Fibroblast of mammary gland (primary cell): Measurements from ENCODE around the gene SULT1C3.
A peak's percentile ranks its signal among the peaks of the same experiment; 100 is the strongest.

Source experiments
- DNase-seq: peaks from one replicate; pipeline ENCODE4 v3.0.0-alpha.2; 2010; ENCODE audit warnings: low read depth
- H3K4me3 ChIP-seq: 2 replicates; pipeline ENCODE4 v1.5.1; 2011; ENCODE audit warnings: low read depth, mild to moderate bottlenecking, low read length, moderate library complexity; ENCODE audit not compliant: control insufficient read depth
- TF ChIP-seq, protein P1 (sequence below): conservative IDR thresholded peaks from 2 replicates; pipeline ENCODE4 v1.5.1; 2011; ENCODE audit warnings: low read depth, low read length, inconsistent platforms; ENCODE audit not compliant: control insufficient read depth, insufficient read depth

The SULT1C3 gene

DNA sequence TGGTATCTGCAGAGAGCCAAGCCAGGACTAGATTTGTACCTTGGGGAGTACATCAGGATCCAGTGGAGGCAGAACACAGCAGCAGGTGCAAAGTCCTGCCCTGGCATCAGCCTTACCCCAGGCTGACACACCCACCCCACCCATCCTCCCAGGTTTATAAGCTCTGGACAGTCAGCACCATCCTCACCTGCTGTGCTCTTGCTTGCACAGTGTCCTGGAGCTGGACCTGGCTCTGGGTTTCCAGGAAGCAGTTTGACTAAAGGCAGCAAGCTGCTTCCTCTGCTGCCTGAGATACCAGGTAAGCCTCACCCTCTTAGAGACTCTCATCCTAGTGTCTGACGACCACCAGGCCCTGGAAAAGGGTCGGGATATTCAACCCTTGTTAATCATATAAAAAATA lies at the start of gene SULT1C3:
Gene SULT1C3, plus strand, starts transcription at position 183 of the 400 bp plus-strand sequence. CDS start 7,227 bp downstream, outside the sequence.
- TF ChIP-seq, protein P1, sequence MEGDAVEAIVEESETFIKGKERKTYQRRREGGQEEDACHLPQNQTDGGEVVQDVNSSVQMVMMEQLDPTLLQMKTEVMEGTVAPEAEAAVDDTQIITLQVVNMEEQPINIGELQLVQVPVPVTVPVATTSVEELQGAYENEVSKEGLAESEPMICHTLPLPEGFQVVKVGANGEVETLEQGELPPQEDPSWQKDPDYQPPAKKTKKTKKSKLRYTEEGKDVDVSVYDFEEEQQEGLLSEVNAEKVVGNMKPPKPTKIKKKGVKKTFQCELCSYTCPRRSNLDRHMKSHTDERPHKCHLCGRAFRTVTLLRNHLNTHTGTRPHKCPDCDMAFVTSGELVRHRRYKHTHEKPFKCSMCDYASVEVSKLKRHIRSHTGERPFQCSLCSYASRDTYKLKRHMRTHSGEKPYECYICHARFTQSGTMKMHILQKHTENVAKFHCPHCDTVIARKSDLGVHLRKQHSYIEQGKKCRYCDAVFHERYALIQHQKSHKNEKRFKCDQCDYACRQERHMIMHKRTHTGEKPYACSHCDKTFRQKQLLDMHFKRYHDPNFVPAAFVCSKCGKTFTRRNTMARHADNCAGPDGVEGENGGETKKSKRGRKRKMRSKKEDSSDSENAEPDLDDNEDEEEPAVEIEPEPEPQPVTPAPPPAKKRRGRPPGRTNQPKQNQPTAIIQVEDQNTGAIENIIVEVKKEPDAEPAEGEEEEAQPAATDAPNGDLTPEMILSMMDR = no peak
- DNase-seq = no peak
- H3K4me3 ChIP-seq = no peak within 1 kb of the TSS

DNA sequence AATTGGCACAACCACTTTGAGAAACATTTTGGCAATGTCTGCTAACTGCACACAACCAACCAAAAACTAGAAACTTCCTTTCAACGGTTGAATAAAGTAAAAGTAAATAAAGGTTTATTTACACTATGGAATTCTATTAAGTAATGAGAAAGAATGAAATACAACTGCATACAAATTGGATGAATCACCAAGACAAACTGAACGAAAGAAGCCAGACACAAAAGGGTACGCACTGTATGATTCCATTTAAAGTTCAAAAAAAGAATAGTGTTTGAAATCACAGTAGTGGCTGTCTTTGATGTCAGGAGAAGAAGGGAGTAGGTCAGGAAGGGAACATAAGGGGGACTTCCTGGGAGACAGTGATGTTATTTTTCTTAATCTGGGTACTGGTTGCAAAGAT lies 46.5 kb upstream of the SULT1C3 start:
- H3K4me3 ChIP-seq = no peak overlapping the region
- TF ChIP-seq, protein P1 = no peak
- DNase-seq = no peak

DNA sequence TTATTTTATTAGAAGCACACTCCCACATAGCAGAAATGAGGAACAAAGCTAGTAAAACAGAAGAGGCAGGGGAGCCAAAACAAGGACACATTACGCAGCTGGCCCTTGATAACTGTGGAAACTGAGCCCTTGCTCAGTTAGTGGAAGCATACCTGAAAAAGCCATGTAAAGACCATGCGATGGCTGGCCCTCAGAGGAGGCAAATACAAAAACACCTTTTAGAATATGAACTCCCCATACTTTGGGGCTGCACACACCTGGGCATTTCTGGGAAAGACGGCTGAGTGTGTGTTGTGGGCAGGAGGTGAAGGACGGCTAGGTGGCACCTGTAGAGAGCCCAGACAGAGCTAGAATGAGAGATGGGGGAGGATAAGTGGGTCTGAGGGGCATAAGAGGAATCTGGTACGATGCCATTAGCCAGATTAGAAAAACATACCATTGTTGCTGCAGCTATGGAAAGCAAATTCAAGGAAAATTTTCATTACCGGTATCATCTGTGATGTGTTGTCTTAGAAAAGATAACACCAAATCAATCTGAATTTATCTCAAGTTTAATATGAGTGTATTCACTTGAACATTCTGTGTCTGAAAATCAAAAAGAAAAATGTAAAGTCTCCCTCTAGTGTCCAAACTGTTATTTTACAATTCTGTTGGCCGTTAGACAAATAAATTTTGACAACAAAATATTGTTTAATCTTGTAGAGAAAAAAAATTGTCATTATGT lies 45.2 kb upstream of the SULT1C3 start:
- TF ChIP-seq, protein P1 = peak; percentile 41
- H3K4me3 ChIP-seq = no peak overlapping the region
- DNase-seq = peak; percentile 8

DNA sequence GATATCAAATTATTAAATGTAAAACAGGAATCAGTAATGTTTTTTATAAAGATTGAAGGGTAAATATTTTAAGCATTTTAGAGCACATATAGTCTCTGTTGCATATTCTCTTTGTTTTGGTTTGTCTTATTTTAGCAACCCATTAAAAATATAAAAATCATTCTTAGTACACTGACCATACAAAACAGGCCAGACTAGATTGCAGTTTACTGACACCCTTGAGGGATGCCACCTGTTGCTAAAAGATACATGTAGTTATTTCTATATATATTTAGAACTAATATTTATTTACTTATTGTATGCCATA lies 44.7 kb upstream of the SULT1C3 start:
- no peak for DNase-seq
- no peak overlapping the region for H3K4me3 ChIP-seq
- TF ChIP-seq, protein P1 = no peak

DNA sequence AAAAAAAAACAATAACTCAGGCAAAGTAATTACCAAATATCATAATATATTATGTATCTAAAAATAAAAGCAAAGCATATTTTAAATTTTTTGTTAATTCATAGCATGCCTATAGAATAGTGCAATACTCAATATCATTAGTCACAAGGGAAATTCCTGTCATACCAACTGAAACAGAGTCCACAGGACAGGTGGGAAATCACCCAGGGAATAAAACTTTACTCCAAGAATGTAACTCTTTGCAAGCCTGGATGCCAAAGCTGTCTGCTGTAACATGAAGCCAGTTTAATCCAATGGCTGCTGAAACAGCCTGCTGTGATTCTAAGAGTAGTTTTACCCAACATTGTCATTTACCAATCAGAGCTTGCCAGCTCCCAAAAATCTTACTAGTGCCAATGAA lies 40.0 kb upstream of the SULT1C3 start:
- DNase-seq = no peak
- TF ChIP-seq, protein P1 = no peak
- no peak overlapping the region for H3K4me3 ChIP-seq

DNA sequence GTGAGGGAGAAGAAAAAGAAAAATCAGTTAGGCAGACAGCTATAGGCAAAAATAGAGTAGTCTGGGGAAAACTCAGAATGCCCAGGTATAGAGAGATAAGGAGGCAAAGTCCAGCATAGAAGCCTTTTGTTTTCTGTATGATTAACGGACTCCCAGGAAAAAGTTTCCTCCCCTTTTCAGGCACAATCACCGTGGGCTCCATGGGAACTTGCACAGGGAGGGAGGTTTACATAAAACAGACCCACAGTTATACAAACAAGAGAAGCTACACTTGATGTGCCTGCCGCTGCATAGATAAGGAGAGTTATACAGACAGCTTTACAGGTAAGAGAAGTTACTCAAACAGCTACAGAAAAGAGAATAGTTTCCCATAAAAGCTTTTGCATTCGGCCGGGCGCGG lies 39.2 kb upstream of the SULT1C3 start:
- DNase-seq = no peak
- H3K4me3 ChIP-seq = no peak overlapping the region
- TF ChIP-seq, protein P1 = no peak

DNA sequence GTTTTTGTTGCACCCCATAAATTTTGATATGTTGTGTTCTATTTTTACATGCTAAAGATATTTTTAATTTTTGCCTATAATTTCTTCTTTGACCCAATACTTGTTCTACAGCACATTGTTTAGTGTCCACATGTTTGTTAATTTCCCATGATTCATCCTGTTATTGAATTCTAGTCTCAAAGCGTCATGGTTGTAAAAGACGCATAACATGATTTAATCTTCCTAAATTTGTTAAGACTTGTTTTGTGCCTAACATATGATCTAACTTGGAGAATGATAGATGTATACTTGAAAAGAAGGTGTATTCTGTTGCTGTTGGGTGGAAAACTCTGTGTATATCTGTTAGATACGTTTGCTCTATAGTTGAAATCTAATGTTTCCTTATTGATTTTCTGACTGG lies 27.1 kb upstream of the SULT1C3 start:
- no peak for DNase-seq
- TF ChIP-seq, protein P1 = no peak
- H3K4me3 ChIP-seq = no peak overlapping the region
